Neural cell (in vitro differentiated cells): Measurements from ENCODE around the gene CYP2W1.

Source experiments
- EZH2 ChIP-seq: fragments of 200-600, 300-800 bp; shearing (Covaris generic), sonication (generic); IDR thresholded peaks from 2 replicates; pipeline ENCODE4 v1.6.1; 2014; ENCODE audit warnings: antibody characterized with exemption, low read length, borderline replicate concordance, mild to moderate bottlenecking; ENCODE audit not compliant: insufficient read depth, poor library complexity, severe bottlenecking
- MXI1 ChIP-seq: fragments of 450-650 bp; conservative IDR thresholded peaks from 2 replicates; pipeline ENCODE4 v1.6.1; 2014; ENCODE audit warnings: antibody characterized with exemption, mild to moderate bottlenecking; ENCODE audit not compliant: poor library complexity, severe bottlenecking
- POLR2AphosphoS5 ChIP-seq: IDR thresholded peaks from 2 replicates; pipeline ENCODE4 v1.6.1; 2012
- RAD21 ChIP-seq: fragments of 450-650 bp; conservative IDR thresholded peaks from 2 replicates; pipeline ENCODE4 v1.6.1; 2014; ENCODE audit warnings: antibody characterized with exemption, mild to moderate bottlenecking, moderate library complexity
- TAF1 ChIP-seq: IDR thresholded peaks from 2 replicates; pipeline ENCODE4 v1.6.1; 2012; ENCODE audit warnings: low read depth
- TF ChIP-seq, protein P1 (sequence below): fragments of 450-650 bp; IDR thresholded peaks from 2 replicates; pipeline ENCODE4 v1.5.1; 2014; ENCODE audit warnings: antibody characterized with exemption, mild to moderate bottlenecking, moderate library complexity; ENCODE audit not compliant: poor library complexity, severe bottlenecking
- TF ChIP-seq, protein P2 (sequence below): IDR thresholded peaks from 2 replicates; pipeline ENCODE4 v1.6.1; 2012; ENCODE audit warnings: borderline replicate concordance

DNA sequence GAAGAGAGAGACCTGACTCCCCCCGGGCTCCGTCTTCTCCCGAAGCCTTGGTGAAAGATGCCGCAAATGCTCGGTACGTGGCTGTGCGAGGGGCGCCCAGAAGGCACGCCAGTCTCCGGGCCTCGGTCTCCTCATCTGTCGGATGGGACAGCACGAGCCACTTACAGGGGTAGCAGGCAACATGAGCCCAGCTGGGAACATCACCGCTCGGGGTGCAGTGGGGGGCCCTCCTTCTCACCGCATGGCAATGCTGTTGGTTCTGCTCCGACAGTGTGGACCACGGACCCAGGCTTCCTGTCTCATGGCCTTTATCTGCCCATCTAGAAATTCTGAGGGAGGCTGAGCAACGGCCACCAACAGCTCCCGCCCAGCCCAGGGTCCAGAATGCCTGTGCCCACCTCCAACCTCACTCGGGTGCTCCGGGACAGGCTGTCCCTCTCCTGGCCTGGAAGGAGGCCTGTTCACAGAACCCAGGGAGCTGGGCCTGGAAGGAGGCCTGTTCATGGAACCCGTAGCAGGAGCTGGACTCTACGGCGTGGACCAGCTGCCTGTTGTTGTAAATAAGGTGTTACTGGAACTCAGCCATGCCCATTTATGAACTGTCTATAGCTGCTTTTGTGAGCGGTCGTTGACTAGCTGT, 44.3 kb upstream of the CYP2W1 start:
- no peak for TF ChIP-seq POLR2AphosphoS5
- TF ChIP-seq, protein P1, sequence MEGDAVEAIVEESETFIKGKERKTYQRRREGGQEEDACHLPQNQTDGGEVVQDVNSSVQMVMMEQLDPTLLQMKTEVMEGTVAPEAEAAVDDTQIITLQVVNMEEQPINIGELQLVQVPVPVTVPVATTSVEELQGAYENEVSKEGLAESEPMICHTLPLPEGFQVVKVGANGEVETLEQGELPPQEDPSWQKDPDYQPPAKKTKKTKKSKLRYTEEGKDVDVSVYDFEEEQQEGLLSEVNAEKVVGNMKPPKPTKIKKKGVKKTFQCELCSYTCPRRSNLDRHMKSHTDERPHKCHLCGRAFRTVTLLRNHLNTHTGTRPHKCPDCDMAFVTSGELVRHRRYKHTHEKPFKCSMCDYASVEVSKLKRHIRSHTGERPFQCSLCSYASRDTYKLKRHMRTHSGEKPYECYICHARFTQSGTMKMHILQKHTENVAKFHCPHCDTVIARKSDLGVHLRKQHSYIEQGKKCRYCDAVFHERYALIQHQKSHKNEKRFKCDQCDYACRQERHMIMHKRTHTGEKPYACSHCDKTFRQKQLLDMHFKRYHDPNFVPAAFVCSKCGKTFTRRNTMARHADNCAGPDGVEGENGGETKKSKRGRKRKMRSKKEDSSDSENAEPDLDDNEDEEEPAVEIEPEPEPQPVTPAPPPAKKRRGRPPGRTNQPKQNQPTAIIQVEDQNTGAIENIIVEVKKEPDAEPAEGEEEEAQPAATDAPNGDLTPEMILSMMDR: no peak
- TF ChIP-seq, protein P2, sequence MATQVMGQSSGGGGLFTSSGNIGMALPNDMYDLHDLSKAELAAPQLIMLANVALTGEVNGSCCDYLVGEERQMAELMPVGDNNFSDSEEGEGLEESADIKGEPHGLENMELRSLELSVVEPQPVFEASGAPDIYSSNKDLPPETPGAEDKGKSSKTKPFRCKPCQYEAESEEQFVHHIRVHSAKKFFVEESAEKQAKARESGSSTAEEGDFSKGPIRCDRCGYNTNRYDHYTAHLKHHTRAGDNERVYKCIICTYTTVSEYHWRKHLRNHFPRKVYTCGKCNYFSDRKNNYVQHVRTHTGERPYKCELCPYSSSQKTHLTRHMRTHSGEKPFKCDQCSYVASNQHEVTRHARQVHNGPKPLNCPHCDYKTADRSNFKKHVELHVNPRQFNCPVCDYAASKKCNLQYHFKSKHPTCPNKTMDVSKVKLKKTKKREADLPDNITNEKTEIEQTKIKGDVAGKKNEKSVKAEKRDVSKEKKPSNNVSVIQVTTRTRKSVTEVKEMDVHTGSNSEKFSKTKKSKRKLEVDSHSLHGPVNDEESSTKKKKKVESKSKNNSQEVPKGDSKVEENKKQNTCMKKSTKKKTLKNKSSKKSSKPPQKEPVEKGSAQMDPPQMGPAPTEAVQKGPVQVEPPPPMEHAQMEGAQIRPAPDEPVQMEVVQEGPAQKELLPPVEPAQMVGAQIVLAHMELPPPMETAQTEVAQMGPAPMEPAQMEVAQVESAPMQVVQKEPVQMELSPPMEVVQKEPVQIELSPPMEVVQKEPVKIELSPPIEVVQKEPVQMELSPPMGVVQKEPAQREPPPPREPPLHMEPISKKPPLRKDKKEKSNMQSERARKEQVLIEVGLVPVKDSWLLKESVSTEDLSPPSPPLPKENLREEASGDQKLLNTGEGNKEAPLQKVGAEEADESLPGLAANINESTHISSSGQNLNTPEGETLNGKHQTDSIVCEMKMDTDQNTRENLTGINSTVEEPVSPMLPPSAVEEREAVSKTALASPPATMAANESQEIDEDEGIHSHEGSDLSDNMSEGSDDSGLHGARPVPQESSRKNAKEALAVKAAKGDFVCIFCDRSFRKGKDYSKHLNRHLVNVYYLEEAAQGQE: no peak
- no peak for TF ChIP-seq EZH2
- no peak for TF ChIP-seq TAF1
- TF ChIP-seq MXI1: no peak
- TF ChIP-seq RAD21: no peak
